Brain pericyte (primary cell): ENCODE results near the gene SLC4A1.

Experiments
- DNase-seq: peaks from one replicate; pipeline ENCODE4 v3.0.0-alpha.2; 2012; ENCODE audit warnings: low read depth, low spot score

SLC4A1 gene

DNA sequence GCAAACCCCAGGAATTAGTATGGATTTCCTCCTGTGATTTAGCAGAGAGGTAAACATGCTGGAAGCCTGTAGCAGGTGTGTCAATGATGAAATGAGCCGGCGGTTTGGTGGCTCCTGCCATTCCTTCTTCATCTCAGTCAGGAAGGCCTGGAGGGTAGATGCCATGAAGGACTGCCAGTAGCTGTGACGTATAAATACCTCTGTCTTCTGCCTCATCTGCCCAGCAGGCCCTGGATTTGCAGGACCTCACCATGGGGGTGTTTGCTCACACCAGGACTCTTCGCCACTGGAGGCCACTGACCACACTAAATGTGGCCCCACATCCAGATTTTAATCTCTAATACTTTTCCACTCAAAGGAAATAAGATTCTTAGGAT is 16.1 kb upstream of the SLC4A1 start:
- DNase-seq = no peak

DNA sequence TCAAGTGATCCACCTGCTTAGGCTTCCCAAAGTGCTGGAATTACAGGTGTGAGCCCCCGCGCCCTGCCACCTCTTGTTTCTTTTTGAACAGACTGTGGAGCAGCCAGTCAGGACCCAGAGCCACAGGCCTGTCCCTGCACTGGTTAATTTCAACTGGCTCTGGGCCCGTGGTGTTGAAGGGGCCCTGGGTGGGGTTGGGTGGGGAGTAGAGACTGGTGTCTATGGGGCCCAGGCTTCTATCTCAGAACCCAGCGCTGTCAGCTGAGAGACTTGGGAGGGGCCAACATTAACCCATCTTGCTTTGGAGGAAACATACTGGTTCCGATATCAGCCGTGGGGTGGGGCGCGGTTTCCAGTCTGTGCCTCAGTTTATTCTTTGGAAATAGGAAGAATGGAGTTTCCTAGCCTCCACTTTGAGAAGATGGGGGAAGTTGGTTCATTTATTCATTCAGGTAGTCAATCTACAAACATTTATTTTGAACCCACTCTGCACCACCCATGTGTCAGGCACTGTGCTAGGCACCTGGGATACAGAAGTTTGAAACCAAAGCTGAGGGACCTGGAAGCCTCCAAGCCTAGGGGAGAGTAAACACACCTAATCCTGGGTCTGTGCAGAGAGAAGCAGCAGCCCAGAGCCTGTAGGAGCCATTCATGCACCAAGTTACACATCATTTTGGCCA is 15.5 kb upstream of the SLC4A1 start:
- no peak for DNase-seq

- DNase-seq = no peak
Observed at GRCh38 chr17:44282264-44282663, 14.3 kb upstream of the SLC4A1 start.

DNA sequence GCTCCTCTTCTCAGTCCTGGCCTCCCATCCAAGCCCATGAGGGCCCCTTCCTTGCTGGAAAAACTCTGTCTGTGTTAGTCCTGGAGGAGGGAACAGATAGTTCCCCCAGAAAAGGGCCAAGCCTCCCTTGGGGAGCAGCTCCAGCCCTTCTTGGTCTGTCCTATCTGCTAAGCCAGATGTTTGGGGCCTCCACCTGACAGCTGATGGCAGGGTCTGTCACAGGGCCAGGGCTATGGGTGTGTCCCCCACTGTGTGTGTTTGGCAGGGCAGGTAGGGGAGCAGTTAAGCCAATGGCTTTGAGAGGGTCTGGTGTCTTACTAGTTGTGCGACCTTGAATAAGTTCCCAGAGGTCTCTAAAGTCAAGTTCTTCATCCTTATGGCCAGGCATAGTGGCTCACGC is 13.6 kb upstream of the SLC4A1 start:
- no peak for DNase-seq

DNA sequence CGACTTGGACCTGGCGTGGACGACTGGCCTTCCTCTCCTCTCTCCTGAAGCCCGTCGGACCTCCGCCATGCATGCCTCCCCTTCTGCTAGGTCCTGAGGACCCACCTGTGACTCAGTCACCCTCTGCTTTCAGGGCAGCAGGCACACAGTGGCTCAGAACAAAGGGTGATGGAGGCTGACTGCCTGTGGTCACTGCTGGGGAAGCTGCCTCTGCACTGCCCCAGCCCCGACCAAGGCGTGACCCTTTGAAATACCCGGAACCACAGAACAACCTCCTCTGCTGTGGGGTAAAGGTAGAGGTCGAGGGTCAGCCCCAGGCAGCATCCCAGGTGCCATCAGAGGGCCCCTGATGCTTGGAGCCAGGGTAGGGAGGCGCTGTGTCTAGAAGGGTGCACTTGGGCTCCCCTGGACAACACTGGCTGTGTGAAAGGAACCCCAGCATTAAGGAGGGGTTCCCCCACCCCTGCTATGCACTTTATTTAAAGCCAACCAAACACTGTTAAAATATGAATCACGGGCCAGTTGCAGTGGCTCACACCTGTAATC is 12.5 kb upstream of the SLC4A1 start:
- DNase-seq = no peak

GRCh38 chr17:44279666-44280391 is 11.9 kb upstream of the SLC4A1 start:
- peak; percentile 38 for DNase-seq

- DNase-seq = no peak
Observed at GRCh38 chr17:44279346-44279665, 11.4 kb upstream of the SLC4A1 start.

DNA sequence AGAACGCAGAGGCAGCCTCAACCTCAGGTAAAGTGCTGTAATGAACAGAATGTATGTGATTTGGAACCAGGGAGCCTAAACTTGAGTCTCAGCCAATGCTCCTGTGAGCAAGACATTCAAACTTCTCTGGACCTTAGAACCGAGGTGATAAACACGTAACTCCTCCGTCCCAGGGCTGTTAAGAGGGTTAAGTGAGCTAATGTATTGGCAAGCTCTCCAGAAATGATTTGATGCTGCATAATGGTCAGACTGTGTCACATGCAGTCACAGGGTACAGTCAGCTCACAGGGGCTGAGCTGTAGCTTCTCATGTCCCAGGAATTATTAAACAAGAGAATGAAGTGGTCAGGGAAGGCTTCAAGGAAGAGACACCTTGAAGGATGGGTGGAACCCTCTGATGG is 10.0 kb upstream of the SLC4A1 start:
- no peak for DNase-seq

DNA sequence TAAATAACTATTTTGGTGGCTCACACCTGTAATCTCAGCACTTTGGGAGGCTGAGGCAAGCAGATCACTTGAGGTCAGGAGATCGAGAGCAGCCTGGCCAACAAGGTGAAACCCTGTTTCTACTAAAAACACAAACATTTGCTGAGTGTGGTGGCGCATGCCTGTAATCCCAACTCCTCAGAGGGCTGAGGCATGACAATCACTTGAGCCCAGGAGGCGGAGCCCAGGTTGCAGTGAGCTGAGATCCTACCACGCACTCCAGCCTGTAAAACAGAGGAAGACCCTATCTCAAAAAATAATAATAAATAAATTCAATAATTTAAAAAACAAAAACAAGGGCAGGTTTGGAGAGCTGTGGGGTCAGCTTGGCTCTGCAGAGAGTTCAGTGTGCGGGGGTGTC is 5.7 kb upstream of the SLC4A1 start:
- no peak for DNase-seq

DNA sequence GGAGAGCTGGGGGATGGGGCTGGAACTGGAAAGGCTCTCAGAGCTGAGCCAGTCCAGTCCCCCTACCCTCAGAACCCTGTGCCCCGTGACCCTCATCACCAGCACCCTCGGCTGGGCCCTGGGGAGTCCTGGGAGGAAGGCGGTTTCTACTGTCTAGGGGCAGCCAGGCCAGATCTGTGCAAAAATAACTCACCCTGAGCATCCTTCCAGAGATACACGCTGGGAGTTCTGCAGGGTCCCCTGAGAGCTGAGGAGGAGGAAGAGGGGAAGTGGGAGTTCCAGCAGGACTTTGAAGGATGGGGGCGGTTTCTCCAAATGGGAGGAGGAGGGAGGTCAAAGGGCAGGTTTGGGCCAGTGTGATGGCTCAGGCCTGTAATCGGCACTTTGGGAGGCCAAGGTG is 5.0 kb upstream of the SLC4A1 start:
- DNase-seq = no peak

DNA sequence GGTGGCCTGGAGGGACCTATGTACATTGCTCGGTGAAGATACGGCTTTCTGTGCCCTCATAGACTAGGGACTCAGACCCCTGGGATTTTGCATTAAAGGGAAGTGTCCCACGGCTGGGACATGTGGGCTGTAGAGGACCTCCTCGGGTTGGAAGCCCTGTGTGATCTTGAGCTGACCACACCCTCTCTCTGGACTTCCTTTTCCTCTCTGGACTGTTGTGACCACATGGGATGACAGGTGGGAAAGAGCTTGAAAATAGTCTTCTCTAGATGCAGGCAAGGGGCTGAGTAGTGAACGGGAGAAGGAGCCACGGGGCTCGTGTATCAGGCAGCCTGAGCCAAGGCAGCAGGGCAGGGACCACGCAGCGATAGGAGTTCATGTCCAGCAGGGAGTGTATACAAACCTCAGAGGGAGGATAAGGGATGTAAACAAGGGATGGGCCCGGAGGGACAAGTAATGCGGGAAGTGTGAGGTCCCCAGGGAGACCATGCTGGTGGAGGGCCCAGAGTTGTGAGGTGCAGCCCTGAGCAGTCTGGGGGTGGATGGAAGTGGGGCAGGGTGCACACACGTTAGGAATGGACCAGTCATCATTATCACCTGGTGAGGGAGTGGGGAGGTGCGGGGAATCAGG is 4.5 kb upstream of the SLC4A1 start:
- no peak for DNase-seq

DNA sequence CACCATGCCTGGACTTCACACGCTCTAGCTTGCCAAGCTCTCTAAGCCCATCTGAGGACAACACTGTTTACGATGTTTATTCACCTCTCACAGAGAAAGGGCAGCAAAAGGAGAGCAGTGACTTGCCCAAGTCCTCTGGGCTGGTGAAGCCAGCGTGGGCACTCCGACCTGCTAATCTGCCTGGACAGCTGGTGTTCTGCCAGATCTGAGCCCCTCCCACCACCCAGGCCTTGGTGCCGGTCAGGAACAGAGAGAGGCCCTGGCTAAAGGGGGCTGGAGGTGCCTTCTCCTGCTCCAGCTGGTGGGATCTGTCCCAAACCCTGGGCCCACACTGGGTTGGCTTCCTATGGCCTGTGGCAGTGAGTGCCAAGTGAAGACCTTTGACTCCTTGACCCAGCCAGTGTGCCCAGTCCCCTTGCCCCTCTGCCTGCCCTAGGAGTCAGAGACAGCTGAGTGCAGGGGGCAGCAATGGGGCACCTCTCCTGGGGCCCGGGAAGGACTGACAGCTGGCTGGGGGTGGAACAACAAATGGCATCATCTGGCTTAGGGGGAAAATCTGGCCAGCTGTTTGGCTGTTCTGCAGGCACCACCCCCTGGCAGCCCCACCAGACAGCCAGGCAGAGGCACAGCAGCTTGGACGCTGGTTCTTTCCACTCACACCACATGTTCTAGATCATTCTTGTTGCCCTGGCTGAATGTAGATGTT is 1.8 kb upstream of the SLC4A1 start:
- no peak for DNase-seq

DNA sequence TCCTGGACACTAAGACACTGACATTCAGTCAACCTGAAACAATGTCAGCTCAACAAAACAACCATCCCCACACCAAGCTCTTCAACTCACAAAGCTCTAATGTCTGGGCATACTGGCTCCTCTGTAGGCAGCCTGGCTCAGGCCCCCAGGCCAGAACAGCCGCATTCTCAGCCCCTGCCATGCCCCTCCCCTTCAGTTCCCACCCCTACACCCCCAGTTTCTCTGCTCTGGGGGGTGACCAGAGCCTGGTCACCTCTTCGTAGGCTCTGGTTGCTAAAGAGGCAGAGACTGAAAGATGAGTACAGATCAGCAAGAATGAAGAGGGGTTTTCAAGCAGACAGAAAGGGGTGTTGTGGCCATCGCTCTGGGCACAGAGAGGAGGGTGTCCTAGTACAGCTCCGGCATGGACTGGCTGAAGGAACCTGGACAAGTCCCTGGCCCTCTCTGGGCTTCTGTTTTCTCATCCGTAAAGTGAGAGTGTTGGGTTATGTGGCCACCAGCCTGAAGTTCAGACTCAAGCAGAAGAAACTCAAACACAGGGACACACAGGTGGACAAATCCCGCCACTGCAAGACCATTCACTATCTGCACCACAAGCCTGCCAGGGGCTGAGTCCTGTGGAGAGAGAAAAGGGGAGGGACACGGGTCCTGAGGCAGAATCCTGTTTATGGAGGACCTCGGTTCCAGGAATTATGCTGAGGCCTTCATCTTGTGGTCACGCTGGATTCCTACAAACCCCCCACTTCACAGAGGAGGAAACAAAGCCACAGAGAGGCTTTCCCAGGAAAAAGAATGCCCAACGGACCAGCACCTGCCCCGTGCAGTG is 987 bp upstream of the SLC4A1 start:
- DNase-seq = no peak

GRCh38 chr17:44267165-44267455 is 825 bp downstream of the SLC4A1 start:
- no peak for DNase-seq

DNA sequence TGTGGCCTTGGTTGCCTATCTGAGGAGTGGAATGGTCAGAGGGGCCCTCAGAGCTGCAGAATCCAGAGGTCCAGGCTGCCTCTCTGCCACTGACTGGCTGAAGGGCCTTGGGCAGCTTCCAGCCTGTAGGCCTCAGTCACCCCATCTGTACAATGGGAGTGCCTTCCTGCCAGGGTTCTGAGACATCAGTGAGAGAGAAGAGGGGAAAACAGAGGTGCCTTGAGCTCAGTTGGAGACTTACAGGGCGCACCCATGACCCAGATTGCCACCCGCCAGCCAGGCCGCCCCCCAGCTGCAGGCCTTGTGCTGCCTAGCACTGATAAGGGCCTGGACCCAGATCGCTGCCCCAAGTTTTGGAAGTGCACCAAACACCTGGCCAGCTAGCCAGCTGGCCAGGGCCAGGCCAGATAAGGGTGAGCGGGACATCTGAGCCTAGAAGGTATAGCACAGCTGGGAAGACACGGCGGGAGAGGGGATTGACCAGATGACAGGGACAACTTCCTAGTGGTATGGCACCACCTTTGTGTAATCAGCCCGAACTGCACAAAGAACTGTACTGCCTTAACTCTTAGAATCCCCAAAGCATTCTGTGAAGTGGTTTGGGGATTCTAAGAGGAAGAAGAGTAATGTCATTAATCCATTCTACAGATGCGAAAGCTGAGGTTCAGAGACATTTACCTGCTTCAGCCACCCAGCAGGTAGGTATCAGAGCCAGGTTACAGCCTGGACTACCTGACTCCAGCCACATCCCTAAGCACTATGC is 1.4 kb downstream of the SLC4A1 start:
- DNase-seq = no peak

GRCh38 chr17:44263345-44263902 is 4.5 kb downstream of the SLC4A1 start:
- no peak for DNase-seq

GRCh38 chr17:44262654-44263225 is 5.2 kb downstream of the SLC4A1 start:
- DNase-seq = no peak

GRCh38 chr17:44260296-44260695 is 7.6 kb downstream of the SLC4A1 start:
- DNase-seq = no peak

GRCh38 chr17:44258811-44259351 is 9.1 kb downstream of the SLC4A1 start:
- DNase-seq = no peak
